ENCODE data around the gene PSMA8.
A peak's percentile ranks its signal among the peaks of the same experiment; 100 is the strongest.
"Not testable (repeated sequence)": the region's sequence is repeated elsewhere in the genome, so short reads cannot be mapped to it uniquely, and the experiment has no call there.

Gene PSMA8

GRCh38 chr18:26176134-26176533 lies 42.5 kb downstream of the PSMA8 start:
- DNase-seq: no peak

GRCh38 chr18:26181343-26181826 lies 47.7 kb downstream of the PSMA8 start:
- no peak for DNase-seq

- DNase-seq: peak; percentile 34
These were observed 49.9 kb downstream of the PSMA8 start for GRCh38 chr18:26183395-26184112.

GRCh38 chr18:26185267-26185666 lies 51.6 kb downstream of the PSMA8 start:
- peak; percentile 47 for DNase-seq

GRCh38 chr18:26190506-26190905 lies 56.8 kb downstream of the PSMA8 start:
- peak; percentile 89 for DNase-seq

- peak; percentile 47 for DNase-seq
These were observed 58.6 kb downstream of the PSMA8 start for GRCh38 chr18:26192233-26192632.

GRCh38 chr18:26196605-26197004 lies 62.9 kb downstream of the PSMA8 start:
- no peak for DNase-seq

GRCh38 chr18:26202001-26202400 lies 68.3 kb downstream of the PSMA8 start:
- DNase-seq: not testable (repeated sequence)

- DNase-seq: no peak
These were observed 71.6 kb downstream of the PSMA8 start for GRCh38 chr18:26205318-26205717.

GRCh38 chr18:26206488-26206887 lies 72.8 kb downstream of the PSMA8 start:
- no peak for DNase-seq

- DNase-seq: no peak
These were observed 74.3 kb downstream of the PSMA8 start for GRCh38 chr18:26207937-26208336.

- DNase-seq: peak; percentile 53
These were observed 75.3 kb downstream of the PSMA8 start for GRCh38 chr18:26208977-26209376.

- DNase-seq: no peak
These were observed 76.5 kb downstream of the PSMA8 start for GRCh38 chr18:26210147-26210546.

- peak; percentile 64 for DNase-seq
These were observed 81.7 kb downstream of the PSMA8 start for GRCh38 chr18:26215247-26215970.

GRCh38 chr18:26225022-26225693 lies 91.5 kb downstream of the PSMA8 start:
- no peak for DNase-seq

- DNase-seq: no peak
These were observed 92.2 kb downstream of the PSMA8 start for GRCh38 chr18:26225915-26226228.

- peak; percentile 98 for DNase-seq
These were observed 92.8 kb downstream of the PSMA8 start, which contains the start of gene TAF4B for GRCh38 chr18:26226229-26227050. TSS of gene TAF4B (plus strand) at chr18:26226445. CDS start at chr18:26226934, 489 bp downstream.

- DNase-seq: peak; percentile 67
These were observed 93.5 kb downstream of the PSMA8 start for GRCh38 chr18:26227051-26227670.

GRCh38 chr18:26228562-26229260 lies 95.0 kb downstream of the PSMA8 start:
- peak; percentile 66 for DNase-seq

GRCh38 chr18:26230497-26230896 lies 96.8 kb downstream of the PSMA8 start:
- DNase-seq: no peak

- DNase-seq: no peak
These were observed 99.5 kb downstream of the PSMA8 start for GRCh38 chr18:26233208-26233607.

GRCh38 chr18:26237363-26237762 lies 103.7 kb downstream of the PSMA8 start:
- not testable (repeated sequence) for DNase-seq
